Ovary (tissue), 3 donors: ENCODE results near the gene HMGCS2.

Source experiments
- EP300 ChIP-seq: sonication (generic); formaldehyde crosslinking; IDR thresholded peaks from one replicate; pipeline ENCODE4 v1.6.1; 2017; ENCODE audit warnings: antibody characterized with exemption
- POLR2A ChIP-seq: fragments of 450-650 bp; IDR thresholded peaks from one replicate; pipeline ENCODE4 v1.6.1; 2017; ENCODE audit warnings: antibody characterized with exemption, mild to moderate bottlenecking, moderate library complexity
- TF ChIP-seq, protein P1 (sequence below), 3 donors: fragments of 450-650 bp in 2 of 3; fragments of 200-600 bp in 1 of 3; IDR thresholded peaks; one replicate each; pipeline versions ENCODE4 v1.5.1 to v1.8.0; 2016 to 2022; ENCODE audit warnings: antibody characterized with exemption in 3 of 3, mild to moderate bottlenecking in 1 of 3
- donor health status: DM: no; HTN: no; CAD: no.

DNA sequence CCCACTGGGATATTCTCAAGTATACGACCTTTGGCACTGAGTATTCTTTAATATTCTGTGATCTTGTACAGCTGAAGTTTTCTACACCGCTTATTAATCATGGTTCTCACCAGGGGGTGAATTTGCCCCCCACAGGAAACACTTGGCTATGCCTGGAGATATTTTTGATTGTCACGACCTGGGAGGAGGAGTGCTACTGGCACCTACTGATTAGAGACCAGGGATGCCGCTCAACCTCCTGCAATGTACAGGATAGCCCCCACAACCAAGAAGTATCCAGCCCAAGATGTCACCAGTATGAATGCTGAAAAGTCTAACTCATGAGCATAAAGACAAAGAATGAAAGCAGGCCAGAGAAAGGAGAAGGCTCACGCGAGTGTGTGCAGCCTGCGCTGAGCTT lies 28.9 kb upstream of the HMGCS2 start:
- TF ChIP-seq, protein P1, sequence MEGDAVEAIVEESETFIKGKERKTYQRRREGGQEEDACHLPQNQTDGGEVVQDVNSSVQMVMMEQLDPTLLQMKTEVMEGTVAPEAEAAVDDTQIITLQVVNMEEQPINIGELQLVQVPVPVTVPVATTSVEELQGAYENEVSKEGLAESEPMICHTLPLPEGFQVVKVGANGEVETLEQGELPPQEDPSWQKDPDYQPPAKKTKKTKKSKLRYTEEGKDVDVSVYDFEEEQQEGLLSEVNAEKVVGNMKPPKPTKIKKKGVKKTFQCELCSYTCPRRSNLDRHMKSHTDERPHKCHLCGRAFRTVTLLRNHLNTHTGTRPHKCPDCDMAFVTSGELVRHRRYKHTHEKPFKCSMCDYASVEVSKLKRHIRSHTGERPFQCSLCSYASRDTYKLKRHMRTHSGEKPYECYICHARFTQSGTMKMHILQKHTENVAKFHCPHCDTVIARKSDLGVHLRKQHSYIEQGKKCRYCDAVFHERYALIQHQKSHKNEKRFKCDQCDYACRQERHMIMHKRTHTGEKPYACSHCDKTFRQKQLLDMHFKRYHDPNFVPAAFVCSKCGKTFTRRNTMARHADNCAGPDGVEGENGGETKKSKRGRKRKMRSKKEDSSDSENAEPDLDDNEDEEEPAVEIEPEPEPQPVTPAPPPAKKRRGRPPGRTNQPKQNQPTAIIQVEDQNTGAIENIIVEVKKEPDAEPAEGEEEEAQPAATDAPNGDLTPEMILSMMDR (IDR thresholded peaks at IDR 0.05): no peak
- no peak for TF ChIP-seq EP300
- no peak for TF ChIP-seq POLR2A
